Stromal cell of bone marrow (primary cell): ENCODE measurements around the gene JADE1.

ENCODE experiments used
- DNase-seq: peaks from one replicate; pipeline ENCODE4 v3.0.0-alpha.2; 2012; ENCODE audit warnings: low read depth

Gene JADE1

DNA sequence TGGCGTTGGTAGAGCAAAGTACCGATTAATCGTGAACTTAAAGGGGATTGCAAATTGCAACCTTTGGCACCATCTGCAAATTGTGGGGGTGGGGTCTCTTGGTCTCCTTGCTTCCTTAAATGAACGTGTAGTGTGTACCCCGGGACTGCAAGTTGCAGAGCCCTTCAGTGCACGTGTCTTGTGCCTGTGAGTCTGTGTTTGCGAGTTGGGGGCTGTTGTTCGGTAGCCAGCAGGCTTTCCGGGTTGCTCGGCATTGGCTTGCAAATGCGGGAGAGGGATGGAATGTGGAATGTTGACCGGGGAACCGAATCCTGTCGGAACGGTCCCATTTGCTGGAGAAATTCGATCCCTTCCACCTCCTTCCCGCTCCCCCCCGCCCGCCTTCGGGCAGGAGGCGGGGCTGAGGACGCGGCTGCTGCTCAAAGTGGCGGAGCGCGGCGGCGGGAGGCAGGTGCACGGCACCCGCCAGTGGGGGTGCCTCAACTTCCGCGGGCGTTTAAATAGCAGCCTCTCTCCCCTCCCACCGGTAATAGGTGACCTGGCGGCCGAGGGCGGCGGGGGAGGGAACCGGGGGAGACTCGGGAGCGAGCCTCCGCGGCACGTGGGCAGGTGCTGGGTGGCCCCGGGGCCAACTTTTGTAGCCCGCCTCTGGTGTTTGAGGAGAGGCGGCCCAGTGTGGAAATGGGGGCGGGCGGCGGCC, 1.5 kb downstream of the JADE1 start:
- DNase-seq: no peak

DNA sequence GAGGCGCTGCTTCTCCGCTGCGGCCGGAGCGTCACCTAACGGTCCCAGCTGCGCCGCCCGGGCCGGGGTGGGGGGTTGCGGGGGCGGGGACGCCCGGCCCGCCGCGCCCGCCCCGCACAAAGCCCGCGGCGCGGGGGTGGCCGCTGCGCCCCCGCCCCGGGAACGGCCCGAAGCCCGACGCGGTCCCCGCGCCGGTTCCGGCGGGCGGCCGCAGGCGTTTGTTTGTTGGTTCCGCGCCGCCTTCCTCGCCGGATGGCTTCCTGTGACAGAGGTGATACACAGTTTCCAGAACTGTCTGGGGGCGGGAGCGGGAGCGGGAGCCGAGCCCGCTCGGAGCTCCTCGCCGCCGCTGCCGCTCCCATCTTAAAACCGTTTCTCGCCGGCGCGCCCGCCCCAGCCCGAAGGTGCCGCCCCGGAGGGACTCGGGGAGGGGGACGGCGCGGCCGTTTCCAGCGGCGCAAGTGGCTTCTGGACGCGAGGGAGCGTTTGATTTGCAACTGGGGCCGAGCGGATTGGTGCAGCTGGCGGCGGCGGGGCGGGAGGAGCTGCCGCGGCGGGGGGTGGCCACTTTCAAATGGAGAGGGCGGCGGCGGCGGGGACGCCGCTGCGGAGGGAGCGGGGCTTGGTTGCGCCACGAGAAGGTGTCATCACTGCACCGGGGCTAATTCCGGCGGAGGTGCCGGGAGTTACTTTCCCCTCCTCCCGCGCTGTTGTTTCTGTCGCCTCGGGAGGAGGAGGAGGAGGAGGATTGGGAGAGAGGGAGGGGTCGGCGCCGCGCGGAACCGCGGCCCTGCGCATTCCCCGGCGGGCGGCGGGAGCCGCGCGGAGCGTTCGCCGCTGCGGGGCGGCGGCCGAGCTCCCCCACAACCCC, 2.3 kb downstream of the JADE1 start:
- peak; percentile 63 for DNase-seq

DNA sequence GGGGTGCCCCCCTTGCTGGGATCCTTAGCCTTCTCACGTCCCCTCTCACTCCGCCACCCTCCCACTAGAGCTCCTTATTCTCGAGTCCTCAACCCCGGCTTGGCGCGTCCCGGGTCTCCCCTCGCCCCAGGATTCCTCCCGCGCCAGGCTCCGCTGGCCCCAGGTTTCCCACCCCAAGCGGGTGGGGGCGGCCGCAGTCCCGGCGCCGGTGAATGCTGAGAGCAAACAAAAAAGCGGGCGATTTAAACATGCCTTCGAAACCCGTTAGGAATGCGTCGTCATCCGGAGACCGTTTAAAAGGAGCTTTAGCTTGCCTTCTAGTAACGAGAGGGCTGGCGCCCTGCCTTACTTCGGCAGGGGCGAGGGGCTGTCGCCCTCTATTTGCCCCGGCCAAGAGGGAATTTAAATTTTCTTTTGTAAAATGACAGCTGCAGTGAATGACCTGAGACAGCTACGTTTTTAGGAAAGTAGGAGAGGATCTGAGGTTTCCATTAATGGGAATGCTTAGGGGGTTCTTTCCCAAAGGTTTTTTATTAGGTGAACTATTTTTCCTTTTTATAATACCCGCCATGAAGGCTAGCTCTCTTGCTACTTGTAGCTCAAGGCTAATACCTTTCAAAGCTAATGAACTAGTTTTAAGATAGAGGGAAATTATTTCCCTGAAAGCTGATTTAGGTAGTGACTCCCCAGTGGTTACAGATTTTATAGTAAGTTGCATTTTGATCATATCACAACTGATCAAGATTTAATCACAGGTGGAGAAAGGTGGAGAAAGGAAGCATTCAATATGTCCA, 3.1 kb downstream of the JADE1 start:
- DNase-seq: peak; percentile 40

DNA sequence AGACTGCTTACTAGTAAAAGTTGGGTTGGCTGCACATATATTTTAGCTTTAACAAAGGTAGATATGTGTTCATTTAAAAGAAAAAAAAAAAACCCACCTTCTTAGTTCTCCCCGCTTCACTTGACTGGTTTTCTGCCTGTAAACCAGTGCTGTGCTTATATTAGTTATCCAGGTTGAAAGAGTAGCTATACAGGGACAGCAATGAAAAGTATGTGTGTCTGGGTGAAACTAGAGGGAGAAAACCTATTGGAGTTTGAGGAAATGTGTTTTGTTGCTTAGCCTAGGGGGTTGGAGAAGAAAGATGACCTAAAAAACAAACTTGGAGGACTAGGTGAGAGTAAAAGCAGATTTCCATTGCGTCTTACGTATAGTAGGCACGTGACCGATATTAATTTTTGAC, 4.5 kb downstream of the JADE1 start:
- no peak for DNase-seq

GRCh38 chr4:128818442-128818841, 8.9 kb downstream of the JADE1 start:
- DNase-seq: no peak

DNA sequence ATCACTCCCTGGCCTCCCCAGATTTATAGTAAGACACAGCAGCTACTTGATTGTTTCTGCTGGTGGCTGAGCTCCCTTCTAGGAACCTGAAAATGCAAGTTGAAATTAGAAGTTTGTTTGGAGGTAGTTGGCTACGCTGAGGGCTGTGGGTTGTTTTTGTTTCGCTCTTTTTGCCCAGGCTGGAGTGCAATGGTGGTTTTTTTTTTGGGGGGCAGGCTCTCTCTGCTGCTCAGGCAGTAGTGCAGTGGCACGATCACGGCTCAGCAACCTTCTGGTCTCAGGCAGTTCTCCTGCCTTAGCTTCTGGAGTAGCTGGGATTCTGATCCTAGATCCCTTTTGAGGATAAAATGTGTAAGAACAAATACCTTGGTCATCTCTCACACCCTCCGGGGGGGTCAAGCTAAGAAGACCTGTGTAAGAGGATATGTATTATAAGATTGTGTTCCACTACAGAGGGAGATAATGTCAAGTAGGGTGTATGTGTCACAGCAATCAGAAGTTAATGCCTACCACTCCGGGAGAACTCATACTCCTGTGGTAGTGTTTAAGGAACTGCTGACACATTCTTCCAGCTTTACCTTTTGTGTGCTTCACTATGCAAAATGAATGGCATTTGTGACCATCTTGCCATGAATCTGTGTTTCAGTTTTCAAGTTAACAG, 9.7 kb downstream of the JADE1 start:
- no peak for DNase-seq

DNA sequence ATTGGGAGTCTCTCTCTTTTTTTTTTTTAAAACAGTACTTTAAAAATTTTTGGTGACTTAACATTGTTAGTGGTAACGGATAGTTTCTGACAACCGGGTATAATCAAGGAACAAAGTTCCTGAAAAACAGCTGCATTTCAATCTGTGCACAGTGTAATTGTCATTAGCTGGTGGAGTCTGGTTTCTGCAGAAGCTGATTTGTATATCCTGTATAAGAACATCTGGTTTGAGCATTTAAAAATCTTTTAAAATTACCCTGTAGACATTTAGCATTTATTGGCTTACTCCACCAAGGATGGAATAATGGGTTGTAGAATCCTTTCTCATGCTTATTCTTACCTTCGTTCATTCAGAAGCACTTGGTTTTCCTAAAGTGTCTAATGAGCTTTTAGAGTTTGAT, 11.2 kb downstream of the JADE1 start:
- DNase-seq: no peak

DNA sequence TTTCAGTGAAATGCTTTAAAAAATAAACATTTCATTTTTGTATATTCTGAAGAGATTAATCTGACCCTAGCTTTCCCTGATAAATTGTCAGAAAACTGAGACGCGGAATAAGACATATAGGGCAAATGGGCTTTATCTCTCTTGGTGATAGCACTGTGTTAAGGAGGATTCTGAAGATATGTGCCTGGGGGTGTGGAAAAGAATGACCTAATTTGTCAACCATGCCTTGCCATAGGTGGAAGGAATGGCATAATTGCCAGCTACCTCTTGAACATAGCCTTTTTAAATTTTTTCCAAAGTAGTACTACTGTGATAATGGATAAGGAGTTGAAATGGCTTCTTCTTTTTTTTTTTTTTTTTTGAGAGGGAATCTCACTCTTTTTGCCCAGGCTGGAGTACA, 11.7 kb downstream of the JADE1 start:
- no peak for DNase-seq

DNA sequence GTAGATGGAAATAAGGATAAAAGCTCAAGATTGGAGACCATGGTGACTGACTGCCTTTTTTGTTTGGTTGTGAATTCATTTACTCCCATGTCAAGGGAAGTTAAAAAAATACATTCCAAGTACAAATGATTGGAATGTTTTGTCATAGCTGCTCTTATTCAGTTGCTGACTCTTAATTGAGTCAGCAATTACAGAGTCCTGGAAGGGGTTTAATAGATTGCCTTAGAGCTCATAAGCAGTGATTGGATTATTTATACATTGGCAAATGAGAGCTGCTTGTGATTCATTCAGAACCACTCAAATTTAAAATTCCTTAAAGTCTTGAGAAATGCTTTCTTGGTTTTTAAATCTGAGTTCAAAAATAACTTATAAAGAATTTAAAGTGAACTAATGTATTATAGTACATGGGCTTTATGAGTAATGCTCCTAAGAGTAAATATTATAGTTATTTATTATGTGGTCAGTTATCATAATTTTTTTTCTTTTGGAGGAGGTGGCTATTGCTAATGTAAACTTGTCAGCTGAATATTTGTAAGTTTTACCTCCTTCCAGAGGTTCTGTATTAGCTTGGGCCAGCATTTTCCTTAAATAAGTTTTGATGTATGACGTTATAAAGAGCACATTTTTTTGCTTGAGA, 13.6 kb downstream of the JADE1 start:
- peak; percentile 93 for DNase-seq

DNA sequence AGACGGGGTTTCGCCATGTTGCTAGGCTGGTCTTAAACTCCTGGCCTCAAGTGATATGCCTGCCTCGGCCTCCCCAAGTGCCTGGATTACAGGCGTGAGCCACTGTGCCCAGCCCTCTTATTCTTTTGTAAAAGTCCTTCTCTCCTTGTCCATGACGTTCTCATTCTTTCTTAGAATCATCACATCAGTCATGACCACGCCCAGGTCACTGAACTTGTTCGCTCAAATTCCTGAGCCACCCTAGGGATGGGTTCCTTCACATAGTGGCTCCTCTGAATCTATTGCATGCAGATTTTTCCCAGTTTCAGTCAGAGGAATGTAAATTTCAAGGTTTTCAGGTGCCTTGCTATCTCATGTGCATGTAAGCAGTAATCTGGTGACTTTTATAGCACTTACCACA, 15.7 kb downstream of the JADE1 start:
- no peak for DNase-seq

DNA sequence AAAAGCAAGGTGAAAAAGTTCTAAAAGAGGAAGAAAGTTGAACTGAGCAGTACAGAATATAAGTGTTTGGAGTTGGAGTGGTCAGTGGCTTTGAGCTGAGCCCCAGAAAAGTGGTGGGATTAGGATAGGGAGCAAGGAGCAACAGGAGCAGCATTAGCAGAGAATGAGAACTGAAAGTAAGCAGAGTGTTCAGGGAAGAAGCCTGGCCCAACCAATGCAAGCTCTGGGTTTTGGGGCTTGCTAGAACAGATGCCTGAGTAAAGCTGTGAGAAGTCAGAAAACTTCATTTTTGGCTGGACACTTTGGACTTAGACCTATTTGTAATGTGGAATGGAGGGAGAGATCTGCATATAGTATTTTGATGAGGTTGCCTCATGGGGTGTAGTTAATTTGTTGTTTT, 17.8 kb downstream of the JADE1 start:
- DNase-seq: no peak

DNA sequence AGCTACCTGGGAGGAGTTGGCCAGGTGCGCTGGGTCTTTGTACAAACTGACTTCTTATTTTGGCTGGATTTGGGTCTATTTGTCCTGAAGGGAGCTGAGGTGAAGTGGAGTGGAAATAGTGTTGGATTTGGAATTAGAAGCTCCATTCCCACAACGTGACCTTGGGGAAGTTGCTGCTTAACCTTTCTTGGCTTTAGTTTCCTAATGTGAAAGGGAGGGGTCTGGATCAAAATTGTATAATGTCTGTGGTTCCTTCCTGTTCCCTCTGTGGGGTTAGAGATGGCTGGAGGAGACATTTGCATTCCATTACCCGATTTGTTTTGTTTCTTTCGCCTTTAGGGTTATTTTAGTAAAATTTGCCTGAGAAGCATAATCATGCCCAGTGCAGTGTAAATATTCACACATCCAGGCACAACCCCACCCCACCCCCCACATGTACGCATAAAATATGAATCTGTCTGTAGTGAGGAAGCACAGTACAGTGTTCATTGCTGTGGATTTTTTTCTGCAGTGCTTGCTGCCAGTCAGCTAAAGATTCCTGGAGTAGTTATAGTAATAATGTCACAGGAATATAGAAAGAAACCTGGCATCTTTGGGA, 21.5 kb downstream of the JADE1 start:
- no peak for DNase-seq

GRCh38 chr4:128831531-128832242, 22.2 kb downstream of the JADE1 start:
- peak; percentile 38 for DNase-seq

GRCh38 chr4:128832243-128832625, 22.7 kb downstream of the JADE1 start:
- DNase-seq: no peak

DNA sequence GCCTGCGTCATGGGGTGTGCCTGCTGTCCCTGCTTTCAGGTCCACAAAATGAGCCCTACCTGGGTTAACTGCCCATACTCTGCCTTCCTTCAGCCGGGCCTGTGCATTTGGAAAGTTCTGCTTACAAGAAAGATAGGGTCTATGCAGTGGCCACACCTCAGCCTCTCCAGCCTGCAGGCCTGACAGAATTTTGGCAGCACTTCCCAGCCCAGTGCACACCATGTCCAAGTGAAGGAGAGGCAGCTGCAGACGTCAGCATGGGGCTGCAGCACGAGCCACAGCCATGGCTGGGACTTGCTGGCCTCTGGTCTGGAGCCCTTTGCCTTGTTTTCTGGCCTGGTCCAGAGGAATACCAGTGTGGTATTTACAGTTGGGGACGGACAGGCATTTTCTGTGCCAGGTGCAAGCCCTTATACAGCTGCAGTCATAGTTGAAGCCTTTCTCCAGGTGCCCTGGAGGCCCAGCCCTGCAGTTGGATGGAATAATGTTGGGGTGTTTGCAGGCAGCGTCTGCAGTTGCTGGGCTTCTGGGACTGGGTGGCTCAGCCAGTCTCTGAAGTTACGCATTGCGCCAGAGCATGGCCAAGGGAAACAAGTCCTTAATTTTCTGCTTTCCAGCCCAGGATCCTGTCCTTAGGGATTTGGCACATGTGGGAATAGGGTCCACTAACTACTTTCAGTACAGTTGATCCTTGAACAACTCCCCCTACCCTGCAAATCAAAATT, 26.2 kb downstream of the JADE1 start:
- DNase-seq: no peak

DNA sequence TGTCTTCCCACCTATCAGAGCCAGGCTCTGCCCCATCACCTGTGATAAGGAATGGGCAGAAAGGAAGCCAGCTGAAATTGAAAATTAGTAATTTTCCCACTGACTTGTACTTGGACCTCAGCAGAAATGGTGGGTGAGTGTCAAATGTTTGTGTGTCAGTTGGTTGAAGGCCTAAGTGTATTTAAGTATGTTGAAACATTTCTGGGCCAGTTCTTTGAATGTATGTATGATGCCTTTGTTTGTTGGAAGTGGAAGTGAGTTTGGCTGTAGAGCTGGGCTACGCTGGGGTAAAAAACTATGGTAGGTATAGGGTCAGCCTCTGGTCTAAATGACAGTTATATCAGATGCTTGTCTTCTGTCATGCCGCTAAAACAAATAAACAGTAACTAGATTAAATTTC, 27.7 kb downstream of the JADE1 start:
- DNase-seq: no peak

GRCh38 chr4:128837679-128838078, 28.2 kb downstream of the JADE1 start:
- no peak for DNase-seq

DNA sequence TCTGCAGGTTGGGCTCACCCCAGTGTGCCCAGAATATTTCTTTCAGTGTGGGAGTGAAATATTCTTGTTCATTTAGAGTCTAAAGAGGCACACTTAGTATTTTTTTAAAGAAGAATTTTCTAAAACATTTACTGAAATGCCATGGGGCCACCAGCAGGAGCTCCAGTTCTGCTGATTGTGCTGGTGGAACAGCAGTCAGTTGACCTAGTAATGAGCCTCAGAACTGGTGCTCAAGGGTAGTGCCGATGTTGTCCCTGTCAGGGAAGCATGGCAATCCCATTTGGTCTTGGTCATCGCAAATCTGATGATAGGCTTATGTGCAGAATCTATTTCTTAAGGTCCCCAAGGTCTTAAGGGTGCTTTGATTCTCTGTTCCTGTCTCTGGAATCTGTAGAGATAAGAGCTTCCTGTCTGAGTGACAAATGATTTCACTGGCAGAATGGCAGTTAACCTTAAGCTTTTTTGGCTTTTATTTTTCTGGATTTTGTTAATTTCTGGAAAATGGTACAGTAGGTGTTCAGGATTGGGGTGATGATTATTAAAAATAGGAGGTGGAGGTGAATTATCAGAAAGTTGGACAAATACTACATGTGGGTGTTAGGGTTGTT, 31.3 kb downstream of the JADE1 start:
- no peak for DNase-seq

- no peak for DNase-seq
Observed at GRCh38 chr4:128841402-128841801, 31.9 kb downstream of the JADE1 start.

DNA sequence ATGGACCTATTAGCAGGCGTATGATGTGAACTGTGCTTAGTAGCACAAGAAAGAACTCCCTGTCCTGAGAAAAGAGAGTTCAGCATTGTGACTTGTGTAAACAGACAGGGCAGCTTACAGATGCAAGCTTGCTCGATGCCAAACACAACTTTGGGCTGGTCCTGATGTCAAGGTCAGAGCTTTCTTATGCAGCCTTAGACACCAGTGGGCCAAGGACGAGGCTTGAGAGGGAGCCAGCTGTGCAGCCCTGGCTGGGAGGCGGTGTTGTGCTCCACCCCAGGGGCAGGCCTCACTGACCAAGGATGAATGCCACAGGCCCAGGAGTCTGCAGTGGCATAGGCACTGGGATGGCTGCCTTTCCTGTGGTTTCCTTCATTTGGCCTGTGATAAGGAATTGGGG, 35.4 kb downstream of the JADE1 start:
- DNase-seq: no peak
